Transverse colon (tissue), 4 donors: ENCODE measurements around the gene C6. TPM values are rescaled to one million over a fixed set of nuclear protein-coding genes. Genes with fewer than 3 reads are reported as not detected.

ENCODE experiments used
- DNase-seq: peaks from one replicate; pipeline ENCODE4 v3.0.0-alpha.2; 2019
- H3K27ac ChIP-seq, 4 donors: fragments of 200-600 bp; sonication (generic); 2 replicates each; pipeline ENCODE4 v1.5.1; 2016 to 2018; ENCODE audit warnings: inconsistent platforms in 4 of 4
- H3K27me3 ChIP-seq: fragments of 200-600 bp; sonication (generic); 2 replicates; pipeline ENCODE4 v1.5.1; 2017; ENCODE audit warnings: inconsistent platforms
- H3K36me3 ChIP-seq, 4 donors: fragments of 200-600 bp; sonication (generic); 2 replicates each; pipeline ENCODE4 v1.5.1; 2017 to 2019; ENCODE audit warnings: inconsistent platforms in 4 of 4
- H3K4me1 ChIP-seq, 4 donors: fragments of 200-600 bp; sonication (generic); 2 replicates each; pipeline ENCODE4 v1.5.1; 2017 to 2020; ENCODE audit warnings: inconsistent platforms in 4 of 4
- H3K4me3 ChIP-seq, 4 donors: fragments of 200-600 bp; sonication (generic); 1 replicate in 1 of 4; 2 replicates in 3 of 4; pipeline versions ENCODE4 v1.5.1 to v1.6.1; 2017 to 2019; ENCODE audit warnings: inconsistent platforms in 4 of 4
- H3K9me3 ChIP-seq, 2 donors: fragments of 200-600 bp; sonication (generic); 2 replicates each; pipeline ENCODE4 v1.5.1; 2017 to 2019; ENCODE audit warnings: inconsistent platforms in 2 of 2
- CTCF ChIP-seq, 5 experiments: fragments of 200-600 bp in 3 of 5; fragments of 450-650 bp in 2 of 5; sonication (generic) in 3 of 5; IDR thresholded peaks; 1 replicate in 2 of 5; 2 replicates in 3 of 5; pipeline ENCODE4 v1.5.1; 2016 to 2017; ENCODE audit warnings: antibody characterized with exemption in 5 of 5, inconsistent platforms in 3 of 5, mild to moderate bottlenecking in 2 of 5, moderate library complexity in 1 of 5
- EP300 ChIP-seq: sonication (generic); formaldehyde crosslinking; IDR thresholded peaks from one replicate; pipeline ENCODE4 v1.6.1; 2017; ENCODE audit warnings: antibody characterized with exemption, low read depth
- POLR2A ChIP-seq: fragments of 450-650 bp; IDR thresholded peaks from one replicate; pipeline ENCODE4 v1.6.1; 2016; ENCODE audit warnings: antibody characterized with exemption, mild to moderate bottlenecking, moderate library complexity
- POLR2AphosphoS5 ChIP-seq, 3 donors: sonication (generic); formaldehyde crosslinking; IDR thresholded peaks; one replicate each; pipeline ENCODE4 v1.6.1; 2016; ENCODE audit warnings: antibody characterized with exemption in 3 of 3
- WGBS, 2 donors: methylation state at CpG; one replicate each; pipeline ENCODE4 v1.1.5; 2018; ENCODE audit warnings: low coverage in 1 of 2; 5-methylcytosine and 5-hydroxymethylcytosine counted together
- in situ Hi-C, 4 donors: fragments of 200-750 bp; cut with MboI; loops; one replicate each; pipeline versions ENCODE4 v1.15.0 to v1.15.1; 2017; ENCODE audit warnings: low sequenced_read_pairs in 3 of 4, low pct_ligation_motif_present in 1 of 4, low pct_unique_long_range_greater_than_20kb in 1 of 4
- intact Hi-C: fragments of 100-400 bp; cut with DNase I; formaldehyde crosslinking; loops from one replicate; pipeline ENCODE4 v1.15.1; 2023; ENCODE audit warnings: low total_unique reads
- total RNA-seq, 4 donors: library from RNA; depleted of rRNA; stranded (reverse); fragments of >200 nt; gene quantifications; one replicate each; pipeline ENCODE4 v1.1.0, GENCODE V29; 2016

C6 gene
- total RNA-seq, 4 donors from 2014 or later, result 1.9 to 2.2 (median 2.0) TPM; not detected in 1

DNA sequence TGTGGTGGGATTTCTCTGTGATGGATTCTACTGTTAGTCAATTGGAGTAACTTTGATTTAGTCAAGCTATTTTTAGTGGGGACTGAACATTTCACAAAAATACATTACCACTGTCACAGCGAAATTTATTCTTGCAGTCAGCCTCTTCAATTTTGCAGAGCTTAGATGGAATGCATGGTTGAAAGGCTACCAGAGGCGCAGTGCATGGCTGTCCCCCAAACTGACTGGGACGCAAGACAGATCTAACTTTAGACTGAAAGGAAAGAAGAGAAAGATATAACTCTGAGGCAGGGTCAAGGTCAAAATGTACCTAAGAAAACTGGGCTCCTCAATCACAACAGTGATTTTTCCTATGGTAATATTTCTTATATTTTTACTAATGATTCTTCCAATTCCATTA, 13.7 kb downstream of the C6 start:
- H3K9me3 ChIP-seq, result no peaks in the 10 kb centered on the region
- TF ChIP-seq POLR2A, result no peak
- intact Hi-C loops, result no loop called here
- no peak overlapping the region for H3K4me3 ChIP-seq
- H3K36me3 ChIP-seq, result no peaks in the 10 kb centered on the region
- in situ Hi-C loops, result no loop called here
- no peak for DNase-seq
- H3K27ac ChIP-seq, result no peak overlapping the region
- H3K4me1 ChIP-seq, result peaks cover 0 to 1% (median 0%) of the 10 kb centered on the region in 4 donors
- WGBS, 2 donors, result 91 to 93% methylated on average over 2 to 3 of the region's 3 CpGs
- no peaks in the 10 kb centered on the region for H3K27me3 ChIP-seq

DNA sequence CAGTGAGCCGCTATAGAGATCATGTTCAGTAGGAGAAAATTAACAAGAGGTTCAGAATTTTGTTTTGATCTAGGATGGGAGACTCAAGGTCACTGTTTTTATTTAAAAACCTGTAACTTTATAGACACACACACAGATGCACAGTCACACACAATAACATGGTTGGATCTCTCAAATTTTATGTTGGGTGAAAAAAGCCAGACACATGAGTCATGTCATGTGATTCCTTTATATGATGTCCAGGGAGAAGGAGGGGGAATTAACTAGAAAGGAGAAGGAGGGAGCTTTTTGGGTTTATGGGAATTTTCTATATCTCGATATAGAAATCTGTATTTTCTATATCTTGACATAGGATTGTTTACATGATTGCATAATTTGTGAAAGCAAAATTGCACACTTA, 17.1 kb downstream of the C6 start:
- no peaks in the 10 kb centered on the region for H3K36me3 ChIP-seq
- H3K27me3 ChIP-seq, result no peaks in the 10 kb centered on the region
- DNase-seq, result no peak
- intact Hi-C loops (no loop called here), in situ Hi-C loops (no loop called here)
- H3K4me1 ChIP-seq, result peaks cover 0 to 16% (median 1%) of the 10 kb centered on the region in 4 donors
- no peaks in the 10 kb centered on the region for H3K9me3 ChIP-seq
- WGBS, 2 donors, result 91 to 100% methylated on average over 1 to 2 of the region's 2 CpGs
- H3K27ac ChIP-seq, result no peak overlapping the region
- TF ChIP-seq EP300, result no peak
- TF ChIP-seq CTCF (IDR thresholded peaks at IDR 0.05), result no peak
- H3K4me3 ChIP-seq, result no peak overlapping the region

GRCh38 chr5:41195228-41195627, 18.1 kb downstream of the C6 start:
- no peak for TF ChIP-seq POLR2AphosphoS5 (IDR thresholded peaks at IDR 0.05)
- TF ChIP-seq POLR2A, result no peak
- no peak for TF ChIP-seq EP300
- TF ChIP-seq CTCF (IDR thresholded peaks at IDR 0.05), result no peak
- H3K27me3 ChIP-seq, result no peaks in the 10 kb centered on the region
- H3K36me3 ChIP-seq, result no peaks in the 10 kb centered on the region
- peaks cover 0 to 16% (median 1%) of the 10 kb centered on the region in 4 donors for H3K4me1 ChIP-seq
- 88 to 89% methylated on average over 1 of the region's 1 CpG for WGBS, 2 donors
- no peak overlapping the region for H3K27ac ChIP-seq
- H3K9me3 ChIP-seq, result no peaks in the 10 kb centered on the region
- DNase-seq, result no peak
- intact Hi-C loops, result no loop called here
- H3K4me3 ChIP-seq, result no peak overlapping the region
- in situ Hi-C loops, result no loop called here

DNA sequence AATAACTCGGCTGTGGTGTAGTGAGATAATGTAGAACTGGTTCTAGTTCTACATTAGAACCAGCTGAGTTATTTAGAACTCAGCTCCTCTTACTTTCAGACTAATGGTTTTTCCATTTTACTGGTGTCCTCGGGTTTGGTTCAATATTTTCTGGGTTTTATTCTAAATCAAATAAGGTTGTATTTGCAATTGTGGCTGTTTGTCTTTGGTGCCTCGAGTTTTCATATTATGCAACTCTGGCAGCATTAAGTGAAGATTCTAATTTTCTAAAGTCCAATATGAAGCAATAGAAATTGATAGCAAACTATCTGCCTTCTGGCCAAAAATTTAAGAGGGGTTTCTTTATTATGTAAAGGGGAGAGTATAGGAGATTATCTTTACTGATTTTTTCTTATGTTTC, 19.0 kb downstream of the C6 start:
- Histone ChIP-seq H3K4me1 (peaks cover 0 to 16% (median 1%) of the 10 kb centered on the region in 4 donors), H3K36me3 (no peaks in the 10 kb centered on the region), H3K27me3 (no peaks in the 10 kb centered on the region), H3K27ac (peak overlapping the region in 3 of 4 donors; percentile 3 to 59 (median 8)), H3K4me3 (no peak overlapping the region), H3K9me3 (no peaks in the 10 kb centered on the region)
- in situ Hi-C loops, result no loop called here
- no peak for DNase-seq
- TF ChIP-seq POLR2AphosphoS5 (IDR thresholded peaks at IDR 0.05), result no peak
- TF ChIP-seq EP300, result no peak
- no peak for TF ChIP-seq POLR2A
- TF ChIP-seq CTCF (IDR thresholded peaks at IDR 0.05), result no peak
- 37 to 68% methylated on average over 3 of the region's 3 CpGs for WGBS, 2 donors
- intact Hi-C loops, result no loop called here

DNA sequence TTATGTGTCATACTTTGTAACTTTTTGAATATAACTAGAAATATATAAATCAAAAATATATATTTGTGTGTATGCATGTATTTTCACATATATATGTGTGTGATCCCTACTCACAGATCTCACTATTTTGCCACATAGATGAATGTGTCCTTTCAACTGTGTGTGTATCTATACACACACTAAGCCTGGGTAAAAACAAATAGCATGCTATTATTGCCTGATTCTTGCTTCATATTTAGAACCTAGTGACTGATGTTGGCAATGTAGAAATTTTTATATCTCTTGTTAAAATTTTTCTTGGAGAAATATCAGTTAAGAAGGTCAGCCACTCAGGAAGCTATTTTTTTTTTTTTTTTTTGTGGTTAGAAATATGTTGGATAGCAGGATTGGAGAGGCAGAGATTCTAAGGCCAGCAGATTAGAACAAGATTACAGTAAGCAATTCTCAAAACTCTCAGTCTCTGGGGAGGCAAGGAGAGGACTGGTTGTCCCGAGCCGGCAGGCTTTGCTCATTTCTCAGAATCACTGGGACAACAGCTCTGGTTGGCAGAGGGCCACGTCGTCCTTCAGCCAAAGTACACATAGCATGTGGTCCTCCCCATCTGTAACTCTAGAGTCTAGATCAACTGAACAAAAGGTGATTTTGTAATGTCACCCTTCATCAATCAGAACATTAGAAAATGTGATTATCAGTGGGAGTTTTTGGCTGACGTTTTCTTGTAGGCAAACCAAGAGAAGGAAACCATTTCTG, 19.7 kb downstream of the C6 start:
- Histone ChIP-seq H3K27me3 (no peaks in the 10 kb centered on the region), H3K4me1 (peaks cover 0 to 16% (median 1%) of the 10 kb centered on the region in 4 donors), H3K27ac (peak overlapping the region; percentile 7 to 59 (median 46)), H3K36me3 (no peaks in the 10 kb centered on the region), H3K9me3 (no peaks in the 10 kb centered on the region), H3K4me3 (no peak overlapping the region)
- WGBS, 2 donors, result 33 to 36% methylated on average over 1 to 5 of the region's 5 CpGs
- TF ChIP-seq CTCF (IDR thresholded peaks at IDR 0.05) (no peak), EP300 (peak; percentile 85), POLR2AphosphoS5 (IDR thresholded peaks at IDR 0.05) (peak; percentile 34 to 84 (median 75)), POLR2A (no peak)
- in situ Hi-C loops (no loop called here), intact Hi-C loops (no loop called here)
- DNase-seq, result peak; percentile 91
